ENCODE data around the gene ZFPM1. TPM values are rescaled to one million over a fixed set of nuclear protein-coding genes. Genes with fewer than 3 reads are reported as not detected.

Gene ZFPM1
- total RNA-seq, 2 donors from 2014 or later = 4.1 to 21.5 TPM

GRCh38 chr16:88459366-88460073, 6.4 kb downstream of the ZFPM1 start:
- no peaks in the 10 kb centered on the region for H3K4me1 ChIP-seq (replicated peaks)
- no peak overlapping the region for H3K27ac ChIP-seq
- no peaks in the 10 kb centered on the region for H3K9me3 ChIP-seq
- H3K4me3 ChIP-seq = no peak overlapping the region
- H3K27me3 ChIP-seq (replicated peaks; ENCODE audit: insufficient read depth) = no peaks in the 10 kb centered on the region
- TF ChIP-seq CTCF (IDR thresholded peaks at IDR 0.05) = no peak
- no peak for TF ChIP-seq POLR2AphosphoS5 (IDR thresholded peaks at IDR 0.05)
- TF ChIP-seq POLR2A (IDR thresholded peaks at IDR 0.05) = no peak
- DNase-seq (ENCODE audit: low spot score) = no peak
- WGBS = 86% methylated on average over 8 of the region's 8 CpGs
- H3K36me3 ChIP-seq = no peaks in the 10 kb centered on the region
- intact Hi-C loops (cut with DNase I) = no loop called here

DNA sequence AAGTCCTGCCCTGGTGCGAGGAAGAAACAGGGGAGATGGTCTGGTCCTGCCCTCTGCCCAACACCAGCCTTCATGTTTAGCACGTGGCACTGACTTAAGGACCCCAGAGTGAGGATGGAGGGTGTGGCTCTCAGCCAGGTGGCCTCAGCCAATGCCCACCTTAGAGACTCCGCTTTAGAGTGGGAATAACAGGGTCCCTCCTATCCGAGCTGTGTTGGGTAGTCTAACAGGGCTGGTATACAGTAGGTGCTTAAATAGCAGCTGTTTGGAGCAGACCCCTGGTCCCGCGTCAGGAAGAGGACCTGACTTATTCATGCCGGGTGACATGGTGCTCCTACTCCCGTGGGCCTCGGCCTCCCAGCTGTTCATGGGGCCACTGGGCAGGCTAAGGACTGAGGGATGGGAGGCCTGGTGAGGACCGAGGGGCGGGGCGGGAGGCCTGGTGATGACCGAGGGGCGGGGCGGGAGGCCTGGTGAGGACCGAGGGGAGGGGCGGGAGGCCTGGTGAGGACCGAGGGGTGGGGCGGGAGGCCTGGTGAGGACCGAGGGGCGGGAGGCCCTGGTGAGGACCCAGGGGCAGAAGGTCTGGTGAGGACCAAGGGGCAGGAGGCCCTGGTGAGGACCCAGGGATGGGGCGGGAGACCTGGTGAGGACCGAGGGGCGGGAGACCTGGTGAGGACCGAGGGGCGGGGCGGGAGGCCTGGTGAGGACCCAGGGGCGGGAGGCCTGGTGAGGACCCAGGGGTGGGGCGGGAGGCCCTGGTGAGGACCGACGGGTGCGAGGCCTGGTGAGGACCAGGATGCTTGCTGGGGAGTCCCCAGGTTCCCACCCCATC, 7.6 kb downstream of the ZFPM1 start:
- Histone ChIP-seq H3K36me3 (no peaks in the 10 kb centered on the region), H3K27me3 (replicated peaks; ENCODE audit: insufficient read depth) (no peaks in the 10 kb centered on the region), H3K9me3 (no peaks in the 10 kb centered on the region), H3K27ac (no peak overlapping the region), H3K4me1 (replicated peaks) (no peaks in the 10 kb centered on the region), H3K4me3 (no peak overlapping the region)
- DNase-seq (ENCODE audit: low spot score) = no peak
- intact Hi-C loops (cut with DNase I) = no loop called here
- no peak for TF ChIP-seq CTCF (IDR thresholded peaks at IDR 0.05)
- TF ChIP-seq POLR2AphosphoS5 (IDR thresholded peaks at IDR 0.05) = no peak
- TF ChIP-seq POLR2A (IDR thresholded peaks at IDR 0.05) = no peak
- 89% methylated on average over 31 of the region's 32 CpGs for WGBS

- intact Hi-C loops (cut with DNase I) = no loop called here
- Histone ChIP-seq H3K27ac (no peak overlapping the region), H3K27me3 (replicated peaks; ENCODE audit: insufficient read depth) (no peaks in the 10 kb centered on the region), H3K4me3 (no peak overlapping the region), H3K4me1 (replicated peaks) (no peaks in the 10 kb centered on the region), H3K36me3 (no peaks in the 10 kb centered on the region), H3K9me3 (no peaks in the 10 kb centered on the region)
- DNase-seq (ENCODE audit: low spot score) = no peak
- WGBS = 59% methylated on average over 22 of the region's 30 CpGs
- no peak for TF ChIP-seq POLR2AphosphoS5 (IDR thresholded peaks at IDR 0.05)
- TF ChIP-seq POLR2A (IDR thresholded peaks at IDR 0.05) = no peak
- TF ChIP-seq CTCF (IDR thresholded peaks at IDR 0.05) = no peak
These were observed 8.5 kb downstream of the ZFPM1 start for GRCh38 chr16:88461331-88462269.

GRCh38 chr16:88462396-88462795, 9.3 kb downstream of the ZFPM1 start:
- no peak overlapping the region for H3K4me3 ChIP-seq
- no peaks in the 10 kb centered on the region for H3K4me1 ChIP-seq (replicated peaks)
- H3K27ac ChIP-seq = no peak overlapping the region
- intact Hi-C loops (cut with DNase I) = no loop called here
- H3K9me3 ChIP-seq = no peaks in the 10 kb centered on the region
- no peak for DNase-seq (ENCODE audit: low spot score)
- TF ChIP-seq POLR2A (IDR thresholded peaks at IDR 0.05) = no peak
- no peak for TF ChIP-seq CTCF (IDR thresholded peaks at IDR 0.05)
- TF ChIP-seq POLR2AphosphoS5 (IDR thresholded peaks at IDR 0.05) = no peak
- no peaks in the 10 kb centered on the region for H3K36me3 ChIP-seq
- H3K27me3 ChIP-seq (replicated peaks; ENCODE audit: insufficient read depth) = no peaks in the 10 kb centered on the region
- WGBS = 73% methylated on average over 12 of the region's 12 CpGs

Data from prostate gland (tissue), 2 donors.